RWPE1 (cell line): ENCODE data around the gene TMEM165.

ENCODE experiments used
- CTCF ChIA-PET: fragments of 350-600 bp; sonication (Branson Sonifier 250); formaldehyde crosslinking; extraction: SDS; loops from one replicate; lab custom pipeline; 2021; lab: Yijun Ruan, JAX
- POLR2A ChIA-PET: fragments of 400-600 bp; formaldehyde crosslinking; extraction: SDS; loops from one replicate; lab custom pipeline; 2020; ENCODE audit warnings: antibody characterized with exemption; ENCODE audit not compliant: low non-redundant PET; lab: Yijun Ruan, JAX
- DNase-seq: peaks from one replicate; pipeline ENCODE4 v3.0.0; 2012; ENCODE audit warnings: low spot score
- H3K27ac ChIP-seq: fragments of 450-650 bp; 2 replicates; pipeline ENCODE4 v1.5.1; 2017
- CTCF ChIP-seq: fragments of 450-650 bp; conservative IDR thresholded peaks from 2 replicates; pipeline ENCODE4 v1.5.1; 2017; ENCODE audit warnings: low read depth, mild to moderate bottlenecking

Gene TMEM165

GRCh38 chr4:55440786-55441185 is 45.0 kb downstream of the TMEM165 start:
- DNase-seq, result no peak
- H3K27ac ChIP-seq, result no peak overlapping the region
- CTCF ChIA-PET, result no interaction called here
- no peak for TF ChIP-seq CTCF
- POLR2A ChIA-PET, result no interaction called here

- ChIA-PET CTCF (no interaction called here), POLR2A (no interaction called here)
- TF ChIP-seq CTCF, result no peak
- DNase-seq, result no peak
- H3K27ac ChIP-seq, result no peak overlapping the region
Measured at GRCh38 chr4:55442541-55442940, 46.8 kb downstream of the TMEM165 start.

GRCh38 chr4:55444827-55445226 is 49.1 kb downstream of the TMEM165 start:
- no peak overlapping the region for H3K27ac ChIP-seq
- POLR2A ChIA-PET, result no interaction called here
- DNase-seq, result peak; percentile 25
- CTCF ChIA-PET, result interaction anchor here (0.6 to 1.7 kb wide), 11 partner anchors 32 to 833 kb away, joined by 3 to 8 read pairs (median 3); no protein-coding TSS in a partner anchor
- TF ChIP-seq CTCF, result peak; percentile 36

- DNase-seq, result no peak
- ChIA-PET CTCF (interaction anchor here (0.6 to 1.7 kb wide), 7 partner anchors 16 to 425 kb away, joined by 3 to 8 read pairs (median 4); no protein-coding TSS in a partner anchor), POLR2A (no interaction called here)
- H3K27ac ChIP-seq, result no peak overlapping the region
- no peak for TF ChIP-seq CTCF
Measured at GRCh38 chr4:55445921-55446577, 50.3 kb downstream of the TMEM165 start.

GRCh38 chr4:55446578-55446922 is 50.8 kb downstream of the TMEM165 start:
- H3K27ac ChIP-seq, result no peak overlapping the region
- no peak for TF ChIP-seq CTCF
- no peak for DNase-seq
- CTCF ChIA-PET, result interaction anchor here (0.7 to 0.9 kb wide), 2 partner anchors 15 to 182 kb away, joined by 3 read pairs; no protein-coding TSS in a partner anchor
- POLR2A ChIA-PET, result no interaction called here

GRCh38 chr4:55447108-55447708 is 51.5 kb downstream of the TMEM165 start:
- no peak for TF ChIP-seq CTCF
- DNase-seq, result no peak
- H3K27ac ChIP-seq, result no peak overlapping the region
- POLR2A ChIA-PET, result no interaction called here
- CTCF ChIA-PET, result interaction anchor here (0.5 kb wide), 1 partner anchor 476 kb away, joined by 5 read pairs; no protein-coding TSS in a partner anchor
